ENCODE measurements around the gene SNAP29. TPM values are rescaled to one million over a fixed set of nuclear protein-coding genes. Genes with fewer than 3 reads are reported as not detected.

SNAP29 gene
- total and polyA plus RNA-seq, 4 experiments from 2014 or later, result 18.8 to 27.8 (median 25.3) TPM

DNA sequence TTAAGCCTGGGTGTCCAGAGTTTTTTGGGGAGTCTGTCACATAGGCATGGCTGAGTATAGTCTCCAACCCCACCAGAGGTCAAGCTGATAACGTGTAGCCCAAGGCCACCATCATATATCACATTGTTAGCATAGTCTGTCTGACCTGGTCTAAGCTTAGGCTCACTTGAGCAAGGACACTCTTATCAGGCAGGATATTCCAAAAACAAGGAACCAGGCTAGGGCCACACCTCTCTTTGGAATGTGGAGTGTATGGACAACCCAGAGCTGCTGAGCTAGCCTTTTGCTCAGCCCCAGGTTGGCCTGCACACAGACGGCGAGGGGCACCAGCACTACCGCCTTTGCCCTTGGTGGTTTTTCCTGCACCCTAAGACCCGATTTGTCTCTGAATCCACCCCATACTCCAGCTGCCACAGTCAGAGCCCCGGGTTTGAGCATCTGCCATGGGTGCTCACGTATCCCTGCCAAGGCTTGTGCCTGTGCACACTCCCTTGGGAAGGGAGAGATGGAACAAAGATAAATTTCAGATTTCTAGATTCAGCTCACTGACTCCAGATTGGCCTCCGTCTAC is 7.2 kb downstream of the SNAP29 start:
- no peaks in the 10 kb centered on the region for H3K27me3 Mint-ChIP-seq
- H3K4me3 ChIP-seq (ENCODE audit: low read length in 2 of 2), result no peak overlapping the region
- peaks cover 15 to 66% (median 40%) of the 10 kb centered on the region in 4 donors for H3K4me1 Mint-ChIP-seq
- H3K27ac ChIP-seq (ENCODE audit: low read depth, low read length), result no peak overlapping the region
- peaks cover 26 to 27% of the 10 kb centered on the region in 2 donors for H3K36me3 Mint-ChIP-seq
- no peak for DNase-seq
- H3K9me3 Mint-ChIP-seq, result no peaks in the 10 kb centered on the region
- intact Hi-C loops (cut with micrococcal nuclease), result no loop called here
- ChIA-PET CTCF (ENCODE audit: partially characterized antibody) (no interaction called here), POLR2A (ENCODE audit: partially characterized antibody) (interaction anchor here (0.9 kb wide), 1 partner anchor 9 kb away, joined by 3 read pairs; no protein-coding TSS in a partner anchor)
- no peaks in the 10 kb centered on the region for H3K9me3 ChIP-seq (ENCODE audit: control insufficient read depth in 1 of 2, low read length in 2 of 2)
- peak overlapping the region in 2 of 7 donors; percentile 43 to 72 for H3K27ac Mint-ChIP-seq
- no peaks in the 10 kb centered on the region for H3K27me3 ChIP-seq (ENCODE audit: insufficient read depth, low read length)
- H3K36me3 ChIP-seq (ENCODE audit: insufficient read depth, low read length), result peaks cover 10% of the 10 kb centered on the region
- H3K4me1 ChIP-seq (ENCODE audit: insufficient read depth, low read length), result peaks cover 57% of the 10 kb centered on the region
- no peak overlapping the region for H3K4me3 Mint-ChIP-seq

- Histone ChIP-seq H3K4me3 (ENCODE audit: low read length in 2 of 2) (no peak overlapping the region), H3K9me3 (ENCODE audit: control insufficient read depth in 1 of 2, low read length in 2 of 2) (no peaks in the 10 kb centered on the region), H3K36me3 (ENCODE audit: insufficient read depth, low read length) (peaks cover 11% of the 10 kb centered on the region), H3K4me1 (ENCODE audit: insufficient read depth, low read length) (peaks cover 55% of the 10 kb centered on the region), H3K27me3 (ENCODE audit: insufficient read depth, low read length) (no peaks in the 10 kb centered on the region), H3K27ac (ENCODE audit: low read depth, low read length) (no peak overlapping the region)
- no peak for DNase-seq
- CTCF ChIA-PET (ENCODE audit: partially characterized antibody), result no interaction called here
- H3K4me3 Mint-ChIP-seq, result no peak overlapping the region
- H3K4me1 Mint-ChIP-seq, result peaks cover 15 to 62% (median 37%) of the 10 kb centered on the region in 4 donors
- H3K36me3 Mint-ChIP-seq, result peaks cover 26 to 29% of the 10 kb centered on the region in 2 donors
- H3K27ac Mint-ChIP-seq, result peak overlapping the region in 5 of 7 donors; percentile 12 to 72 (median 60)
- H3K27me3 Mint-ChIP-seq, result no peaks in the 10 kb centered on the region
- H3K9me3 Mint-ChIP-seq, result no peaks in the 10 kb centered on the region
- POLR2A ChIA-PET (ENCODE audit: partially characterized antibody), result no interaction called here
- intact Hi-C loops (cut with micrococcal nuclease), result no loop called here
These were observed 7.9 kb downstream of the SNAP29 start for GRCh38 chr22:20866736-20867135.

DNA sequence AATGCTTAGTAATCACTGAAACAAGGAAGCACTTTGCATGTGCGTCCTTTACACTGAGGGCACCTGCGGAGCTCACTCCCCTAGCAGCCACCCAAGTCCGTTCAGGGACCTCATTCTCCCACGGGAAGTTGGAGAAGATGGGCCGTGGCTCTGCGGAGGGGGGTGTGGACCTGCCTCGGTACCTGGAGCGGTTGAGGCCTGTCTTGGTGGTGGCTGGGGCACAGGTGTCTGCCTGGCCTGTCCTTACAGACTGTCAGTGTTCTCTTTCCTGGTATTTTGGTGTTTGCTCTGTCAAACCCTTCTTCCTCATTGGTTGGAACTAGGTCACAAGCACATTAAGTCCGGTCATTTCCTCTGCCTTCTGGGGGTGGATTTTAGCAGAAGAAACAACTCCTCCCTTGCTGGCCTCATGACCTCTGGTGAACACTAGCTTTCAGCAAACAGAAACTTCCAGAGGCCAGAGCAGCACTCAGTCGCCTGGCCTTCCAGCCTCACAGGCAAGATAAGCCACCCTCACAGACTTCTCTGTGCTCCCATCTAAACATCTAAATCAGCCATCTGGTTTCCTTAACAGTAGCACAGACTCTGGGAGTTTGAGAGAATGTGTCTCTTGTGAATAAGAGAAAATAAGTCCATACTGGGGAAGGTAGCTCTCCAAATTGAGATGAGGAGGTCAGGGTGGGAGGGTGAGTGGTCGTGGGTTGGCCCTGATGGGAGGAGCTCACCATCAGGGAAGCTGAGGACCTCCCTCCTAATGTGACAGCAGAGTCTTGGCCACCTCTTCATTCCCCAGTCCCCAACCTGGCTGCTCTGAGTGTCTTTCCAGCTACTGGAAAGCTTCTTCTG is 8.6 kb downstream of the SNAP29 start:
- no peaks in the 10 kb centered on the region for H3K9me3 Mint-ChIP-seq
- peak overlapping the region in 5 of 7 donors; percentile 46 to 84 (median 72) for H3K27ac Mint-ChIP-seq
- Histone ChIP-seq H3K27me3 (ENCODE audit: insufficient read depth, low read length) (no peaks in the 10 kb centered on the region), H3K4me1 (ENCODE audit: insufficient read depth, low read length) (peaks cover 55% of the 10 kb centered on the region), H3K9me3 (ENCODE audit: control insufficient read depth in 1 of 2, low read length in 2 of 2) (no peaks in the 10 kb centered on the region), H3K36me3 (ENCODE audit: insufficient read depth, low read length) (peaks cover 11% of the 10 kb centered on the region), H3K27ac (ENCODE audit: low read depth, low read length) (no peak overlapping the region), H3K4me3 (ENCODE audit: low read length in 2 of 2) (no peak overlapping the region)
- peaks cover 9 to 56% (median 31%) of the 10 kb centered on the region in 4 donors for H3K4me1 Mint-ChIP-seq
- no peak for DNase-seq
- peak overlapping the region in 3 of 8 donors; percentile 26 to 71 (median 60) for H3K4me3 Mint-ChIP-seq
- ChIA-PET CTCF (ENCODE audit: partially characterized antibody) (no interaction called here), POLR2A (ENCODE audit: partially characterized antibody) (interaction anchor here (1.4 kb wide), 1 partner anchor 8 kb away, joined by 5 read pairs; the partner anchor contains the start of genes PI4KA and SNAP29)
- intact Hi-C loops (cut with micrococcal nuclease), result no loop called here
- H3K36me3 Mint-ChIP-seq, result peaks cover 21 to 26% of the 10 kb centered on the region in 2 donors
- no peaks in the 10 kb centered on the region for H3K27me3 Mint-ChIP-seq

- Histone ChIP-seq H3K9me3 (ENCODE audit: control insufficient read depth in 1 of 2, low read length in 2 of 2) (no peaks in the 10 kb centered on the region), H3K4me3 (ENCODE audit: low read length in 2 of 2) (no peak overlapping the region), H3K36me3 (ENCODE audit: insufficient read depth, low read length) (peaks cover 12% of the 10 kb centered on the region), H3K27ac (ENCODE audit: low read depth, low read length) (no peak overlapping the region), H3K27me3 (ENCODE audit: insufficient read depth, low read length) (no peaks in the 10 kb centered on the region), H3K4me1 (ENCODE audit: insufficient read depth, low read length) (peaks cover 48% of the 10 kb centered on the region)
- intact Hi-C loops (cut with micrococcal nuclease), result no loop called here
- Mint-ChIP-seq H3K4me3 (no peak overlapping the region), H3K9me3 (no peaks in the 10 kb centered on the region), H3K4me1 (peaks cover 8 to 48% (median 26%) of the 10 kb centered on the region in 4 donors), H3K27me3 (no peaks in the 10 kb centered on the region), H3K27ac (peak overlapping the region in 1 of 7 donors; percentile 72), H3K36me3 (peaks cover 18 to 25% of the 10 kb centered on the region in 2 donors)
- POLR2A ChIA-PET (ENCODE audit: partially characterized antibody), result interaction anchor here (1.4 kb wide), 1 partner anchor 9 kb away, joined by 5 read pairs; the partner anchor contains the start of genes PI4KA and SNAP29
- no peak for DNase-seq
- CTCF ChIA-PET (ENCODE audit: partially characterized antibody), result no interaction called here
These were observed 9.5 kb downstream of the SNAP29 start for GRCh38 chr22:20868025-20868962.

- Mint-ChIP-seq H3K27me3 (no peaks in the 10 kb centered on the region), H3K36me3 (peaks cover 13 to 19% of the 10 kb centered on the region in 2 donors), H3K4me1 (peaks cover 8 to 39% (median 20%) of the 10 kb centered on the region in 4 donors), H3K4me3 (no peak overlapping the region), H3K27ac (peak overlapping the region in 2 of 7 donors; percentile 22 to 79), H3K9me3 (no peaks in the 10 kb centered on the region)
- intact Hi-C loops (cut with micrococcal nuclease), result no loop called here
- Histone ChIP-seq H3K4me1 (ENCODE audit: insufficient read depth, low read length) (peaks cover 41% of the 10 kb centered on the region), H3K36me3 (ENCODE audit: insufficient read depth, low read length) (peaks cover 16% of the 10 kb centered on the region), H3K27me3 (ENCODE audit: insufficient read depth, low read length) (no peaks in the 10 kb centered on the region), H3K4me3 (ENCODE audit: low read length in 2 of 2) (no peak overlapping the region), H3K9me3 (ENCODE audit: control insufficient read depth in 1 of 2, low read length in 2 of 2) (no peaks in the 10 kb centered on the region), H3K27ac (ENCODE audit: low read depth, low read length) (no peak overlapping the region)
- CTCF ChIA-PET (ENCODE audit: partially characterized antibody), result no interaction called here
- no peak for DNase-seq
- POLR2A ChIA-PET (ENCODE audit: partially characterized antibody), result no interaction called here
These were observed 10.4 kb downstream of the SNAP29 start for GRCh38 chr22:20869234-20869633.

DNA sequence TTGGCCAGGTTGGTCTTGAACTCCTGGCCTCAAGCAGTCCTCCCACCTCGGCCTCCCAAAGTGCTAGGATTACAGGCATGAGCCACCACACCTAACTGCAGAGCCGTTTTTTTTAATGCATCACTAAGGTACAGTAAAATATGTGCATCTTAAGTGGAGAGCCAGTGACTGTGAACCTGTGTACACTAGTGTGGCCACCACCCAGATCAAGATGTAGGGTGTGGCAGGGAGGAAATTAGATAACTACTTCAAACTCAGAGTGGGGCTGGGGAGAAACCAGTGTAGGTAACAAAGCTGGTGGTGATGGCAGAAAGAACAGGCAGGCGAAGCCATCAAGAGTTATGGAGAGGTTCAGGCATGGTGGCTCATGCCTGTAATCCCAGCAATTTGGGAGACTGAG is 14.4 kb downstream of the SNAP29 start:
- intact Hi-C loops (cut with micrococcal nuclease), result no loop called here
- Mint-ChIP-seq H3K27ac (peak overlapping the region in 2 of 7 donors; percentile 42 to 46), H3K4me1 (peaks cover 0 to 5% (median 2%) of the 10 kb centered on the region in 4 donors), H3K4me3 (no peak overlapping the region), H3K9me3 (no peaks in the 10 kb centered on the region), H3K36me3 (peaks cover 17 to 33% of the 10 kb centered on the region in 2 donors), H3K27me3 (no peaks in the 10 kb centered on the region)
- peaks cover 3% of the 10 kb centered on the region for H3K4me1 ChIP-seq (ENCODE audit: insufficient read depth, low read length)
- POLR2A ChIA-PET (ENCODE audit: partially characterized antibody), result interaction anchor here (1.6 kb wide), 1 partner anchor 17 kb away, joined by 3 read pairs; no protein-coding TSS in a partner anchor
- H3K9me3 ChIP-seq (ENCODE audit: control insufficient read depth in 1 of 2, low read length in 2 of 2), result no peaks in the 10 kb centered on the region
- CTCF ChIA-PET (ENCODE audit: partially characterized antibody), result no interaction called here
- H3K27me3 ChIP-seq (ENCODE audit: insufficient read depth, low read length), result no peaks in the 10 kb centered on the region
- no peak for DNase-seq
- peaks cover 22% of the 10 kb centered on the region for H3K36me3 ChIP-seq (ENCODE audit: insufficient read depth, low read length)
- no peak overlapping the region for H3K27ac ChIP-seq (ENCODE audit: low read depth, low read length)
- no peak overlapping the region for H3K4me3 ChIP-seq (ENCODE audit: low read length in 2 of 2)
